HG03442 (cell line): ENCODE results near the gene OLIG1.

Source experiments
- ATAC-seq: cut with Tn5 transposase; IDR thresholded peaks from one replicate; pipeline ENCODE4 v1.9.1; 2021; ENCODE audit warnings: mild to moderate bottlenecking, moderate library complexity; ENCODE audit not compliant: unreplicated experiment

Gene OLIG1

GRCh38 chr21:33030633-33031032, 39.3 kb upstream of the OLIG1 start:
- ATAC-seq, result no peak

GRCh38 chr21:33031152-33031911, 38.6 kb upstream of the OLIG1 start:
- no peak for ATAC-seq

GRCh38 chr21:33032434-33033047, 37.4 kb upstream of the OLIG1 start:
- no peak for ATAC-seq

GRCh38 chr21:33033094-33033951, 36.6 kb upstream of the OLIG1 start:
- ATAC-seq, result no peak

- ATAC-seq, result no peak
These were observed 36.0 kb upstream of the OLIG1 start for GRCh38 chr21:33033961-33034413.

GRCh38 chr21:33035147-33035546, 34.8 kb upstream of the OLIG1 start:
- no peak for ATAC-seq

GRCh38 chr21:33036430-33037162, 33.3 kb upstream of the OLIG1 start:
- no peak for ATAC-seq

- no peak for ATAC-seq
These were observed 32.4 kb upstream of the OLIG1 start for GRCh38 chr21:33037501-33037900.

- ATAC-seq, result no peak
These were observed 30.4 kb upstream of the OLIG1 start for GRCh38 chr21:33039536-33039935.

- ATAC-seq, result no peak
These were observed 29.7 kb upstream of the OLIG1 start for GRCh38 chr21:33040215-33040614.

- ATAC-seq, result no peak
These were observed 28.0 kb upstream of the OLIG1 start for GRCh38 chr21:33041981-33042380.

GRCh38 chr21:33042812-33043211, 27.1 kb upstream of the OLIG1 start:
- no peak for ATAC-seq

- ATAC-seq, result no peak
These were observed 23.5 kb upstream of the OLIG1 start for GRCh38 chr21:33046455-33046854.

- no peak for ATAC-seq
These were observed 22.7 kb upstream of the OLIG1 start for GRCh38 chr21:33047231-33047630.

- no peak for ATAC-seq
These were observed 18.0 kb upstream of the OLIG1 start for GRCh38 chr21:33051925-33052324.

GRCh38 chr21:33053951-33054350, 16.0 kb upstream of the OLIG1 start:
- no peak for ATAC-seq

GRCh38 chr21:33055991-33056390, 13.9 kb upstream of the OLIG1 start:
- no peak for ATAC-seq

GRCh38 chr21:33057385-33057940, 12.5 kb upstream of the OLIG1 start:
- no peak for ATAC-seq

- ATAC-seq, result no peak
These were observed 11.4 kb upstream of the OLIG1 start for GRCh38 chr21:33058527-33058926.

- ATAC-seq, result no peak
These were observed 11.0 kb upstream of the OLIG1 start for GRCh38 chr21:33058957-33059356.
